GM12865 (cell line): Measurements from ENCODE around the gene DPYSL4.

Experiments
- DNase-seq: peaks from one replicate; pipeline ENCODE4 v3.0.0; 2010; ENCODE audit warnings: low read depth
- H3K4me3 ChIP-seq: 2 replicates; pipeline ENCODE4 v1.5.1; 2011; ENCODE audit warnings: mild to moderate bottlenecking, low read depth, low read length, control low read depth
- CTCF ChIP-seq: IDR thresholded peaks from 2 replicates; pipeline ENCODE4 v1.5.1; 2011; ENCODE audit warnings: low read length, control low read depth, low read depth, inconsistent platforms; ENCODE audit not compliant: insufficient read depth; ENCODE audit errors: missing control alignments

Gene DPYSL4

DNA sequence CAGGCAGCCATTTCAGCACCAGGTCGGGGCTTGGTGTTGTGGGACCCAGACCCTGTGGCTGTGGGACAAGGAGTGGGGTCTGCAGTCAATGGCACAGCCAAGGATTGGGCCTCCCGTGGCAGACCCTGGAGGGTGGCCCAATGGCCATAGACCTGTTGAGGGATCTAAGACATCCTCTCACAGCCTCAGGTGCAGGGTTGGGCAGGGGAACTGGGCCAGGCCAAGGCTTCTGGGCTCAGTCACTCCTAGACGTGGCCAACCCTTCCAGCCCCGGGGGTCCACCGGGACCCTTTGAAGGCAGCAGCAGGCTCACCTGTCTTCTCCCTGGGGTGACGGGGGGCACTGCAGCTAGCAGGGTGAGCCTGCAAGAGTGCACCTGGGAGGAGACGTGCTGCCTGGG is 45.7 kb upstream of the DPYSL4 start:
- DNase-seq = no peak
- TF ChIP-seq CTCF = no peak
- H3K4me3 ChIP-seq = no peak overlapping the region

DNA sequence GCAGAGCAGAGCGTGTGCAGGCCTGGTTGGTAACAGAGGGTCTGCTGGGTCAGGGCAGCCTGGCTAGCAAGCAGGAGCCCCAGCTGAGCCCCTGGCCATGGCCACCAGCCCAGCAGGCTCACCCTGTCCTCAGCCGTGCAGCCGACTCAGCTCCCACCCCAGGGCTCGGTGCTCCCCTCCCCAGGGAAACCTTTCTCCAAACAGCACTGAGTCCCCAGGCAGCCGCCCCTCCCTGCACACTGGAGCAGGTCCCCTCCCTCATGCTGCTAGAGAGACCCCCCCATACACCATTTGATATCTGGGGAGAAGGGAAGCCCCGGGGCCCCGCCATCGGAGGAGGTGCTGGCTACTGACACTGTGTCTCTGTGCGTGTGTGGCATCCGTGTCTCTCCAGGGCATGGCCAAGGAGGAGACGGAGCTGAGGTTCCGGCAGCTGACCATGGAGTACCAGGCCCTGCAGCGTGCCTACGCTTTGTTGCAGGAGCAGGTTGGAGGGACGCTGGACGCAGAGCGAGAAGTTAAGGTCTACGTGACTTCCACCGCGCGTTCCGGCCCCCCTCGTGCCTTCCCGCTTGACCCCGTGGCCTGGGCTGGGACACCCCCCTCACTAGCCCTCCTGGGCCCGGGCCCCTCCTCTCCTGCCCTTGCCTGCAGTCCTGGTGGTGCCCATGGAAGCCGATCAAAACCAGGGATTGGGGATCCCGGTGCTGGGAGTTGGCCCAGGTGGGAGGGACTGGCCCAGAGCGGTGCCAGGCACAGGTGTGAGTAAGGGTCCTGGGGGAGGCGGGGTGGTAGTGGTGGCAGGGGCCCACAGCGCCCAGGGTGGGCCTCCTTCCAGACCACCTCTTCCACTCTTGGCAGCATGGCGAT is 45.0 kb upstream of the DPYSL4 start:
- no peak for TF ChIP-seq CTCF
- H3K4me3 ChIP-seq = no peak overlapping the region
- DNase-seq = no peak

DNA sequence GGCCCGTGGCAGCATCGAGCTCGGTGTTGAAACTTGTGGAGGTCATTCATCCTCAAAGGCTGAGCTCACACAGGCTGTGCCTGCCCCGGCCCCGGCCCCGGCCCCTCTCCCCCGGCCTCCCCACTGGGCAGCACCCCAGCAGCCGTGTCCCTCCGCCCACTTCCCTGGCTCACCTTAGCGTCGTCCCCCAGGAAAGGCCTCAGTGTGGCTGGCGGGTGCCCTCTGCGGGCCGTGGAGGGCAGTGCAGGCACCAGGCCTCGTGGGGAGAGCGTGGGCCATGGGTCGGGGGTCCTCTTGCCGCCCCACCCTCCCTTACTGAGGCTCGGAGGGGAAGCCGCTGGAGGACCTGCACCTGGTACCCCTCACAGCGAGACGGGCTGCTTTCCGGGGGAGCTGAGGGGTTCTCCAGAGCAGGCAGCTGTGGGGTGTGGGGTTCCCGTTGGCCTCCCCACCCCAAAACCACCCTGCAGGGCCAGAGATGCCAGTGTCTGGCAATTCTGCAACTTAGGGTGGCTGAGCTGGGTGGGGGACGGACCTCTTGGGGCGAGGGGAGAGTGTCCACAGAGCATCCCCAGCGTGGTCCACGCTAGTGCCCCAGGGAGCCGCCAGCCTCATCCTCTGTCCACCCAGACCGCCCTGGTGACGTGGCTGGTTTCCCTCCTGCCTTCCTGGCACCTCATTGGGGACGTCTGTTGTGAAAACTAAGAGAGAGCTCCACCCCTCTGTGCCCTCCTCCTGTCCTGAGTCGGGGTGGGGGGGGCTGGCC is 44.2 kb upstream of the DPYSL4 start:
- TF ChIP-seq CTCF = peak; percentile 80
- peak; percentile 9 for DNase-seq
- no peak overlapping the region for H3K4me3 ChIP-seq

DNA sequence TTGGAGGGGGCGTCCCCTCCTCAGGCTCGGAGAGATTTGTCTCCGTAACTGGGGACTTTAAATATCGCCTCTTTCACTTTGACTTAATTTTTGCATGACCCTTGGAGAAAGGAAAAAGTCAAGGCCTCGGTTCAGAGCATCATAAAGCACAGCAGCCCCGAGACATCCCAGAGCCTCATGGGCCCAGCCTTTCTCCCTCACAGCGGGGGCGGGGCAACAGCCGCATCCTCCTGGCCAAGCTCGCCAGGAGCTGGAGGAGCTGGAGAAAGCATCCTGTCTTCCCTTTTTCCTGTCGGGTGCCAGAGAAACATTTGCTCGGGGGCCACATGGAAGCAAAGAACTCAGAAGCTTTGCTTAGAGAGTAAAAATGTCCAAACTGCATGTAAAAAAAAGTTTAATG is 43.6 kb upstream of the DPYSL4 start:
- TF ChIP-seq CTCF = no peak
- no peak overlapping the region for H3K4me3 ChIP-seq
- no peak for DNase-seq

GRCh38 chr10:132144086-132144485 is 42.7 kb upstream of the DPYSL4 start:
- H3K4me3 ChIP-seq = no peak overlapping the region
- no peak for TF ChIP-seq CTCF
- no peak for DNase-seq

DNA sequence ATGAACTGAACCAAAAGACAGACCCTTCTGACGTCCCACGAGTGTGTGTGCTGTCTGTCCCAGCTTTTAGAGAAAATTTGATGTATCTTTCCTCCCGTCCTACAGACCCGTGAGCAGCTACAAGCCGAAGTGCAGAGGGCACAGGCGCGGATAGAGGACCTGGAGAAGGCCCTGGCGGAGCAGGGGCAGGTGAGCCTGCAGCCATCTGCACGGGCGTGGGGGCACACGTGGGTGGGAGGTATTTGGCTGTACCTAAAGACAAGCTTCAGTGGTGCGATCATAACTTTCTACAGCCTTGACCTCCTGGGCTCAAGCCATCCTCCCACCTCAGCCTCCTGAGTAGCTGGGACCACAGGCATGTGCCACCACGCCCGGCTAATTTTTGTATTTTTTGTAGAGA is 41.7 kb upstream of the DPYSL4 start:
- no peak overlapping the region for H3K4me3 ChIP-seq
- TF ChIP-seq CTCF = no peak
- no peak for DNase-seq
